Neural progenitor cell (in vitro differentiated cells): ENCODE measurements around the gene TAF11.

Source experiments
- CTCF ChIP-seq: fragments of 200-600 bp; sonication (generic); IDR thresholded peaks from 2 replicates; pipeline ENCODE4 v1.5.1; 2017; ENCODE audit warnings: antibody characterized with exemption, mild to moderate bottlenecking
- EZH2 ChIP-seq: fragments of 200-600 bp; sonication (generic); IDR thresholded peaks from 2 replicates; pipeline ENCODE4 v1.6.1; 2017; ENCODE audit warnings: antibody characterized with exemption, mild to moderate bottlenecking, moderate library complexity
- EZH2phosphoT487 ChIP-seq: fragments of 200-600 bp; sonication (generic); IDR thresholded peaks from 2 replicates; pipeline ENCODE4 v1.6.1; 2017; ENCODE audit warnings: antibody characterized with exemption

DNA sequence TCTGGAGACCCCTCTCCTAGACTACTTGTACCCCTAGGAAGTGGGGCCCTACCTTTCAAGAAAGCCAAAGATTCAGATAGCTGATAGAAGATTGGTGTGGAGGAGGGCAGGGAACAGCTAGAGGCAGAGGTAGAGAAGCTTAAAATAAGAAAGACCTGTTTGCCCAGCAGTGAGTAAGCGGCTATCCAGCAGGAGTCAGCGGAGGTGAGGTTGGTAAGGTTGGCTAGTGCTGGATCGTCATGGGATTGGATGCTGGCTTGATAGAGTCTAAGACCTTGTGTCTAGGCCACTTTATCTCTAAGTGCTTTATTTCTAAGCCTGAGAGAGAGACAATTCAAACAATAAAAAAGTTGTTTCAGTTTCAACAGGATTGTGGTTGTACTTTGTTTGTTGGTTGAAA lies 20.4 kb upstream of the TAF11 start:
- TF ChIP-seq EZH2phosphoT487 (no peak), CTCF (no peak), EZH2 (no peak)
